ENCODE results near the gene BSDC1. TPM values are rescaled to one million over a fixed set of nuclear protein-coding genes. Genes with fewer than 3 reads are reported as not detected.
"Not testable (repeated sequence)": the region's sequence is repeated elsewhere in the genome, so short reads cannot be mapped to it uniquely, and the experiment has no call there.

The BSDC1 gene
- total RNA-seq, 1 donor from 2014 or later, result 38.6 TPM

GRCh38 chr1:32361308-32361673 is 33.0 kb downstream of the BSDC1 start:
- Mint-ChIP-seq H3K36me3 (ENCODE audit: low read depth) (peaks cover 9% of the 10 kb centered on the region), H3K27me3 (ENCODE audit: low read depth) (peaks cover 3% of the 10 kb centered on the region), H3K4me3 (no peak overlapping the region), H3K27ac (ENCODE audit: unreplicated experiment) (no peak overlapping the region), H3K4me1 (peaks cover 31% of the 10 kb centered on the region), H3K9me3 (no peaks in the 10 kb centered on the region)
- no peak for DNase-seq (ENCODE audit: low read depth, low spot score)
- no peak for TF ChIP-seq CTCF (conservative IDR thresholded peaks at IDR 0.05)

- H3K4me3 Mint-ChIP-seq, result no peak overlapping the region
- no peak overlapping the region for H3K27ac Mint-ChIP-seq (ENCODE audit: unreplicated experiment)
- H3K4me1 Mint-ChIP-seq, result peaks cover 45% of the 10 kb centered on the region
- H3K27me3 Mint-ChIP-seq (ENCODE audit: low read depth), result peaks cover 3% of the 10 kb centered on the region
- no peaks in the 10 kb centered on the region for H3K9me3 Mint-ChIP-seq
- no peak for DNase-seq (ENCODE audit: low read depth, low spot score)
- no peak for TF ChIP-seq CTCF (conservative IDR thresholded peaks at IDR 0.05)
- peaks cover 3% of the 10 kb centered on the region for H3K36me3 Mint-ChIP-seq (ENCODE audit: low read depth)
Observed at GRCh38 chr1:32358435-32358834, 35.8 kb downstream of the BSDC1 start.

- peaks cover 3% of the 10 kb centered on the region for H3K27me3 Mint-ChIP-seq (ENCODE audit: low read depth)
- no peak for TF ChIP-seq CTCF (conservative IDR thresholded peaks at IDR 0.05)
- DNase-seq (ENCODE audit: low read depth, low spot score), result no peak
- peaks cover 51% of the 10 kb centered on the region for H3K4me1 Mint-ChIP-seq
- no peak overlapping the region for H3K27ac Mint-ChIP-seq (ENCODE audit: unreplicated experiment)
- H3K9me3 Mint-ChIP-seq, result no peaks in the 10 kb centered on the region
- peak overlapping the region; percentile 50 for H3K4me3 Mint-ChIP-seq
- peaks cover 3% of the 10 kb centered on the region for H3K36me3 Mint-ChIP-seq (ENCODE audit: low read depth)
Observed at GRCh38 chr1:32357614-32358013, 36.6 kb downstream of the BSDC1 start.

GRCh38 chr1:32356478-32356877 is 37.8 kb downstream of the BSDC1 start:
- H3K27ac Mint-ChIP-seq (ENCODE audit: unreplicated experiment), result no peak overlapping the region
- no peak for TF ChIP-seq CTCF (conservative IDR thresholded peaks at IDR 0.05)
- peak overlapping the region; percentile 19 for H3K4me3 Mint-ChIP-seq
- DNase-seq (ENCODE audit: low read depth, low spot score), result no peak
- H3K27me3 Mint-ChIP-seq (ENCODE audit: low read depth), result peaks cover 3% of the 10 kb centered on the region
- H3K36me3 Mint-ChIP-seq (ENCODE audit: low read depth), result no peaks in the 10 kb centered on the region
- H3K4me1 Mint-ChIP-seq, result peaks cover 53% of the 10 kb centered on the region
- no peaks in the 10 kb centered on the region for H3K9me3 Mint-ChIP-seq

GRCh38 chr1:32355778-32356177 is 38.5 kb downstream of the BSDC1 start:
- H3K4me3 Mint-ChIP-seq; H3K27me3 Mint-ChIP-seq (ENCODE audit: low read depth); H3K36me3 Mint-ChIP-seq (ENCODE audit: low read depth); H3K9me3 Mint-ChIP-seq; DNase-seq (ENCODE audit: low read depth, low spot score): not testable (repeated sequence)
- Mint-ChIP-seq H3K4me1 (peaks cover 49% of the 10 kb centered on the region), H3K27ac (ENCODE audit: unreplicated experiment) (peak overlapping the region; percentile 1)

- Mint-ChIP-seq H3K27ac (ENCODE audit: unreplicated experiment) (peak overlapping the region; percentile 77), H3K4me3 (peak overlapping the region; percentile 83), H3K27me3 (ENCODE audit: low read depth) (peaks cover 4% of the 10 kb centered on the region), H3K36me3 (ENCODE audit: low read depth) (peaks cover 5% of the 10 kb centered on the region), H3K9me3 (peaks cover 4% of the 10 kb centered on the region), H3K4me1 (peaks cover 54% of the 10 kb centered on the region)
- TF ChIP-seq CTCF (conservative IDR thresholded peaks at IDR 0.05), result no peak
- no peak for DNase-seq (ENCODE audit: low read depth, low spot score)
Observed at GRCh38 chr1:32353886-32354570, 40.2 kb downstream of the BSDC1 start.

All from neural crest cell (in vitro differentiated cells).